Measurements from ENCODE around the gene DPAGT1. TPM values are rescaled to one million over a fixed set of nuclear protein-coding genes. Genes with fewer than 3 reads are reported as not detected.
A peak's percentile ranks its signal among the peaks of the same experiment; 100 is the strongest.

DPAGT1 gene
- polyA plus RNA-seq, 3 donors: 37.0 to 54.2 (median 39.7) TPM

DNA sequence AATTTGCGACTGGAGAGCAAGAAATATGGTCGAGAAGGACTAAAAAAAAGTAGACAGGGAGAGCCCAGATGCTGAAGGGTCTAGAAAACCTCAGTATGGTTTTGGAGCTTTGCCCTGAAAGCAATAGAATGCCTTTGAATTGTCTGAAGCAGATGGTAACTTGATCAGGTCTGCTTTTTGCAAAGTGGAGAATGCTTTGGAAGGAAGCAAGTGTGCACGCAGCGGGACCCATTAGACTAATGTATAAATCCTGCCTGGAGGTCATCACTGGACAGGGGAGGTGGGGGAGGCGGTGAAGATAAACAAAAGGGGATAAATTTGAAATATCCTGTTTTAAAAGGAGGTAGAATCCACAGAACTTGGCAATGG is 19.0 kb upstream of the DPAGT1 start:
- H3K27ac Mint-ChIP-seq: peak overlapping the region; percentile 41 to 88 (median 83)
- intact Hi-C loops (cut with micrococcal nuclease): loop anchor here in 1 of 2 donors (2.0 to 5.0 kb wide), 2 partner anchors 14 to 33 kb away; partner anchors contain the start of gene C2CD2L
- peaks cover 0 to 5% (median 0%) of the 10 kb centered on the region in 3 donors for H3K27me3 Mint-ChIP-seq (ENCODE audit: low read depth in 3 of 3)
- DNase-seq: no peak
- H3K36me3 Mint-ChIP-seq: peaks cover 22 to 41% of the 10 kb centered on the region in 2 donors
- peak overlapping the region; percentile 84 to 90 for H3K4me3 Mint-ChIP-seq
- TF ChIP-seq, protein P1, sequence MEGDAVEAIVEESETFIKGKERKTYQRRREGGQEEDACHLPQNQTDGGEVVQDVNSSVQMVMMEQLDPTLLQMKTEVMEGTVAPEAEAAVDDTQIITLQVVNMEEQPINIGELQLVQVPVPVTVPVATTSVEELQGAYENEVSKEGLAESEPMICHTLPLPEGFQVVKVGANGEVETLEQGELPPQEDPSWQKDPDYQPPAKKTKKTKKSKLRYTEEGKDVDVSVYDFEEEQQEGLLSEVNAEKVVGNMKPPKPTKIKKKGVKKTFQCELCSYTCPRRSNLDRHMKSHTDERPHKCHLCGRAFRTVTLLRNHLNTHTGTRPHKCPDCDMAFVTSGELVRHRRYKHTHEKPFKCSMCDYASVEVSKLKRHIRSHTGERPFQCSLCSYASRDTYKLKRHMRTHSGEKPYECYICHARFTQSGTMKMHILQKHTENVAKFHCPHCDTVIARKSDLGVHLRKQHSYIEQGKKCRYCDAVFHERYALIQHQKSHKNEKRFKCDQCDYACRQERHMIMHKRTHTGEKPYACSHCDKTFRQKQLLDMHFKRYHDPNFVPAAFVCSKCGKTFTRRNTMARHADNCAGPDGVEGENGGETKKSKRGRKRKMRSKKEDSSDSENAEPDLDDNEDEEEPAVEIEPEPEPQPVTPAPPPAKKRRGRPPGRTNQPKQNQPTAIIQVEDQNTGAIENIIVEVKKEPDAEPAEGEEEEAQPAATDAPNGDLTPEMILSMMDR (IDR thresholded peaks at IDR 0.05): no peak
- H3K4me1 ChIP-seq (ENCODE audit: control insufficient read depth in 1 of 2, insufficient read depth in 2 of 2, low read length in 2 of 2): peaks cover 35 to 45% of the 10 kb centered on the region in 2 donors
- H2AFZ ChIP-seq (ENCODE audit: insufficient read depth, low read depth, low read length, poor library complexity, severe bottlenecking): peak overlapping the region; percentile 88
- H3K79me2 ChIP-seq (ENCODE audit: insufficient read depth, low read length): peaks cover 35% of the 10 kb centered on the region
- H3K36me3 ChIP-seq (replicated peaks in 1 of 2; ENCODE audit: control insufficient read depth in 1 of 2, insufficient read depth in 2 of 2, low read length in 2 of 2): peaks cover 11 to 41% of the 10 kb centered on the region in 2 donors
- H4K20me1 ChIP-seq (ENCODE audit: insufficient read depth, low read length): peaks cover 17% of the 10 kb centered on the region
- H3K27me3 ChIP-seq (ENCODE audit: control insufficient read depth in 2 of 2, insufficient read depth in 2 of 2, low read length in 2 of 2): no peaks in the 10 kb centered on the region
- H3K9me3 Mint-ChIP-seq: no peaks in the 10 kb centered on the region
- H3K4me1 Mint-ChIP-seq: peaks cover 39% of the 10 kb centered on the region
- H3K9me3 ChIP-seq (replicated peaks in 1 of 2; ENCODE audit: control insufficient read depth in 1 of 2, insufficient read depth in 1 of 2, low read length in 2 of 2): no peaks in the 10 kb centered on the region
- H3K27ac ChIP-seq (ENCODE audit: low read depth in 1 of 2, low read length in 2 of 2): peak overlapping the region in 1 of 2 donors; percentile 69
- peak overlapping the region; percentile 32 to 97 (median 97) for H3K4me3 ChIP-seq (replicated peaks in 1 of 3; ENCODE audit: low read depth in 2 of 3, low read length in 3 of 3)
- H3K4me2 ChIP-seq (replicated peaks; ENCODE audit: extremely low read depth, low read length, poor library complexity, severe bottlenecking): peak overlapping the region; percentile 94
- peak overlapping the region; percentile 73 for H3K9ac ChIP-seq (ENCODE audit: insufficient read depth, low read length, poor library complexity, severe bottlenecking)
- 69% methylated on average over 5 of the region's 5 CpGs for WGBS (ENCODE audit: insufficient coverage)

DNA sequence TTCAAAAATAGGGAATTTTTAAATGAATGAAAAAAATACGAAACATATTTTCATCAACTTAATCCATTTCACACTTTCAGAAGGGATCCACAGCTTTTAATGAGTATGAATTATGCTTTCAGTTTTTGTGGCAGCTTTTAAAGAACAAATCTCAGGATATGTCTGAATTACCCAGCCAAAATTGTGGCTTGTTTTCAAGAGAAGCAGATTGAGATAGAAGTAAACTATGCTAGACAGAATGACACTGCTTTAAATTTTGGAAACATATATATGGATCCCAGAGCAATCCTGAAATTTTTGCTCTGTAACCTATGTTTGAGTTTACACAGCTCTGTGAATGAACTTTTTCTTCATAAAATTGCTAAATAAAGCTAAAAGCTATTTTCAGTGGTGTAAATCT is 17.3 kb upstream of the DPAGT1 start:
- no peaks in the 10 kb centered on the region for H3K9me3 ChIP-seq (replicated peaks in 1 of 2; ENCODE audit: control insufficient read depth in 1 of 2, insufficient read depth in 1 of 2, low read length in 2 of 2)
- no peak overlapping the region for H3K9ac ChIP-seq (ENCODE audit: insufficient read depth, low read length, poor library complexity, severe bottlenecking)
- H3K36me3 ChIP-seq (replicated peaks in 1 of 2; ENCODE audit: control insufficient read depth in 1 of 2, insufficient read depth in 2 of 2, low read length in 2 of 2): peaks cover 13 to 36% of the 10 kb centered on the region in 2 donors
- H3K79me2 ChIP-seq (ENCODE audit: insufficient read depth, low read length): peaks cover 30% of the 10 kb centered on the region
- peaks cover 24 to 44% of the 10 kb centered on the region in 2 donors for H3K36me3 Mint-ChIP-seq
- H3K27me3 Mint-ChIP-seq (ENCODE audit: low read depth in 3 of 3): peaks cover 0 to 5% (median 0%) of the 10 kb centered on the region in 3 donors
- DNase-seq: no peak
- H3K4me2 ChIP-seq (replicated peaks; ENCODE audit: extremely low read depth, low read length, poor library complexity, severe bottlenecking): no peak overlapping the region
- H3K9me3 Mint-ChIP-seq: no peaks in the 10 kb centered on the region
- intact Hi-C loops (cut with micrococcal nuclease): no loop called here
- no peak overlapping the region for H3K27ac ChIP-seq (ENCODE audit: low read depth in 1 of 2, low read length in 2 of 2)
- no CpG with 5 or more reads among the region's 1 CpG for WGBS (ENCODE audit: insufficient coverage)
- no peak overlapping the region for H3K4me3 ChIP-seq (replicated peaks in 1 of 3; ENCODE audit: low read depth in 2 of 3, low read length in 3 of 3)
- H3K27ac Mint-ChIP-seq: no peak overlapping the region
- peaks cover 17% of the 10 kb centered on the region for H4K20me1 ChIP-seq (ENCODE audit: insufficient read depth, low read length)
- peaks cover 51 to 62% of the 10 kb centered on the region in 2 donors for H3K4me1 ChIP-seq (ENCODE audit: control insufficient read depth in 1 of 2, insufficient read depth in 2 of 2, low read length in 2 of 2)
- TF ChIP-seq, protein P1 (IDR thresholded peaks at IDR 0.05): no peak
- H3K27me3 ChIP-seq (ENCODE audit: control insufficient read depth in 2 of 2, insufficient read depth in 2 of 2, low read length in 2 of 2): no peaks in the 10 kb centered on the region
- no peak overlapping the region for H2AFZ ChIP-seq (ENCODE audit: insufficient read depth, low read depth, low read length, poor library complexity, severe bottlenecking)
- H3K4me1 Mint-ChIP-seq: peaks cover 54% of the 10 kb centered on the region
- no peak overlapping the region for H3K4me3 Mint-ChIP-seq

Measured in CD14-positive monocyte (primary cell).